HG02870 (cell line): ENCODE measurements around the gene GRWD1.
"Not testable (repeated sequence)": the region's sequence is repeated elsewhere in the genome, so short reads cannot be mapped to it uniquely, and the experiment has no call there.

Source experiments
- ATAC-seq: cut with Tn5 transposase; IDR thresholded peaks from one replicate; pipeline ENCODE4 v1.9.1; 2021; ENCODE audit warnings: mild to moderate bottlenecking, moderate library complexity; ENCODE audit not compliant: unreplicated experiment

The GRWD1 gene

DNA sequence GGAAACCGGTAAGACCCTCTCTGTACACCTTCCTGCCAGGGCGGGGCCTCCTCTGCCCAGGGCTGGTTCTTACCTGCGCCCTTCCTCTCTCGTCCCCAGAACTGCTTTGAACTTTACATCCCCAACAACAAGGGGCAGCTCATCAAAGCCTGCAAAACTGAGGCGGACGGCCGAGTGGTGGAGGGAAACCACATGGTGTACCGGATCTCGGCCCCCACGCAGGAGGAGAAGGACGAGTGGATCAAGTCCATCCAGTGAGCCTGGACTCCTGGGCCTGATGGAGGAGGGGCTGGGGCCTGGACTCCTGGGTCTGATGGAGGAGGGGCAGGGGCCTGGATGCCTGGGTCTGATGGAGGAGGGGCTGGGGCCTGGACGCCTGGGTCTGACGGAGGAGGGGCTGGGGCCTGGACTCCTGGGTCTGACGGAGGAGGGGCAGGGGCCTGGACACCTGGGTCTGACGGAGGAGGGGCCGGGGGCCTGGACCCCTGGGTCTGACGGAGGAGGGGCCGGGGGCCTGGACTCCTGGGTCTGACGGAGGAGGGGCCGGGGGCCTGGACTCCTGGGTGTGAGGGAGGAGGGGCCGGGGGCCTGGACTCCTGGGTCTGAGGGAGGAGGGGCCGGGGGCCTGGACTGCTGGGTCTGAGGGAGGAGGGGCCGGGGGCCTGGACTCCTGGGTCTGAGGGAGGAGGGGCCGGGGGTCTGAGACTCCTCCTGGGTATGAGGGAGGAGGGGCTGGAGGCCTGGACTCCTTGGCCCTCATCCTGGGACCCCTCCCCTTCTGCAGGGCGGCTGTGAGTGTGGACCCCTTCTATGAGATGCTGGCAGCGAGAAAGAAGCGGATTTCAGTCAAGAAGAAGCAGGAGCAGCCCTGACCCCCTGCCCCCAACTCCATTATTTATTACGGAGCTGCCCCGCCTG, 32.8 kb downstream of the GRWD1 start:
- no peak for ATAC-seq

DNA sequence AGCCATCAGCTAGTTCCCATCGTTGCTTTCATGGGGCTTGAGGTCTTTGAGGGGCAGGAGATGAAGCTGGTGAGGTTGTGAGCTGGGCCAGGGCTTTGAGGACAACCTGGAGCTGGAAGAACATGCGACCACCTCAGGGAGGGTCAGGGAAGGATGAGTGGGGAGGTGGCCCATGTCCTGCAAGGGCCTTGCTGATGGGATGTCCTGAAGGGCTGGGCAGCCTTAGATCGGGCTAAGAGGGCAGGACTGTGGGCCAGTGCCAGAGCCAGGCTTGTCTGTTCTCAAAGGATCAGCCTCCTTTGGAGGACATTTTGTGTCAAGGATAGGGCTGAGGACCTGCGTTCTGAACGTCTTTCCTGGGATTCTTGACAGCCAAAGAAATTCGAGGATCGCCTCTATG, 33.9 kb downstream of the GRWD1 start:
- ATAC-seq = no peak

DNA sequence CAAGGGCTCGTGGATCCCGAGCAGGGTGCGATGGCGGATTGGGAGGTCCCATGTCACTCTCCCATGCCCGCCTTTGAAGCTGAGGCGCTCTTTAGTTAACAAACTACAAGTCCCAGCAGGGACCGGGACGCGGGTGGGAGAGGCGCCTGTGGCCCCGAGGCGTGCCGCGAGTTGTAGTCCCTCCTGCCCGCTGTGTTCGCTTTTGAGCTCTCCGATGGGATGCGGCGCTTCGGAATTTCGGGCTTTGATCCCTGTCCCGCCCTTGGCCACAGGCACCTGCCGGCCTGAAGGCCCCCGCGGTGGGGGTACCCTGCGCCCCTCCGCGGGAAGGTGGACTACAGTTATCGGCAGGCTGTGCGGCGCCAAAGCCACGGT, 34.4 kb downstream of the GRWD1 start:
- no peak for ATAC-seq

DNA sequence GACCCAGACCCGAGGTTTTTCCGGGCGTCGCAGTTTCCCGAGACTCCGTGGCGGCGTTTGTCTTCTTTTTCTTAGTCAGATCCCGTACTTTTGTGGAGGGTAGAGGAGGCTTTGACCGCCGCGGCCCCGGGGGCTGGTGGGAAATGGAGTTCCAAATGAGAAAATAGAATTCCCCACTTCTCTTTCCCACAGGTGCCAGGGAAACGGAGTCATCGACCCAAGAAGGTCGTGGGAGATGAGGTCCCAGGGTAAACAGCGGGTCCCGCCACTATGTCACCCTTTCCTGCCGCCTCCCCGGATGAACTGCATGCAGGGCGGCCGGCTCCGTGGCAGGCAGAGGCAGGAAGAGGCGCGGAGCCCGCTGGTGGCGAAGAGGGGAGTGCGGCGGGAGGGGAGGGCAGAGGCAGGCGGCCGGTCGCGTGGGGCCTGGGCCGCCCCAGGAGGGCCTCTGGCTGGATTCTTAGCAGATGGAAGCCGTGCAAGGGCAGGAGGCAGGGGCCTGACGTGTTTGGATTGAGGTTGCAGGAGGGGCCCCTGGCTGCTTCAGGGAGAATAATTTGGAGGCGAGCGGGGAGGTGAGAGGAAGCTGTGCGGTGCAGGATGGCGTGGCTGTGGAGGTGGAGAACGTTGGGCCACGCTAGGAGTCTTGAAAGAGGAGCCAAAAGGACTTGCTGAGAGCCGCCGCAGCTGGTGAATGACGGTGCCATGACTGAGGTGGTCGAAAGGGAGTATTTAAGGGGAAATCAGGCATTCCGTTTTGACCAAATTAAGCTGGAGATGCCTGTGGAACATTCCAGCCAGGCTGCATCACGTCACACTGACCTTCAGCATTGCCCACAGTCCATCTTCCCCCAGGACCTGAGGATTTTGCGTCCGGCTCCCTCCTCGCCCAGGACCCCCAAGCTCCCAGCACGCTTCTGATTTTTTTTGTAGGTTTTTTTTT, 35.0 kb downstream of the GRWD1 start:
- no peak for ATAC-seq

DNA sequence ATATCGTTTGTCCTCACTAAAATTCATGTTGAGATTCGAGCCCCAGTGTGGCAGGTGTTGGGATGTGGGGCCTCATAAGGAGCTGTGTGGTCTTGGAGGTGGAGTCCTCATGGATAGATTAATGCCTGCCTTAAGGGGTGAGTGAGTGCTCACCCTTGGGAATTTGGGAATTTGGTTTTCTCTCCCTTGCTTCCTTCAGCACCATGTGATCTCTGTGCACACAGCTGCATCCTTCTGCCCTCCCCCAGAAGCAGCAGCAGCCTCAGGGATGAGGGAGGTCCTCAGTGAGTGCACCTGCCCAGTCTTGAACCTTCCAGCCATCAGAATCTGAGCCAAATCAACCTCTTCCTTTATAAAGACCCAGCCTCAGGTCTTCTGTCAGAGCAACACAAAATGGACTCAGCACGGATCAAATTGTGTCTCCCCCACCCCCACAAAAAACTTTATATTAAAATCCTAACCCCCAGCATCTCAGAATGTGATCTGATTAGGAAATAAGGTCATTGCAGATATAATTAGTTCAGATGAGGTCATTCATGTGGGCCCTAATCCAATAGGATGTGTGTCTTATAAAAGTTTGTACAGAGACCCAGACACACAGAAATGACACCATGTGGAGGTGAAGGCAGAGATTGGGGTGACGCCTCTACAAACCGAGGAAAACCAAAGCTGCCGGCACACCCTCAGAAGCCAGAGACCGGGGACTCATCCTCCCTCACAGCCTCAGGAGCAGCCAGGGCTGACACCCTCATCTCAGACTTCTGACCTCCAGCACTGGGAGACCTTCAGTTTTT, 36.3 kb downstream of the GRWD1 start:
- no peak for ATAC-seq

DNA sequence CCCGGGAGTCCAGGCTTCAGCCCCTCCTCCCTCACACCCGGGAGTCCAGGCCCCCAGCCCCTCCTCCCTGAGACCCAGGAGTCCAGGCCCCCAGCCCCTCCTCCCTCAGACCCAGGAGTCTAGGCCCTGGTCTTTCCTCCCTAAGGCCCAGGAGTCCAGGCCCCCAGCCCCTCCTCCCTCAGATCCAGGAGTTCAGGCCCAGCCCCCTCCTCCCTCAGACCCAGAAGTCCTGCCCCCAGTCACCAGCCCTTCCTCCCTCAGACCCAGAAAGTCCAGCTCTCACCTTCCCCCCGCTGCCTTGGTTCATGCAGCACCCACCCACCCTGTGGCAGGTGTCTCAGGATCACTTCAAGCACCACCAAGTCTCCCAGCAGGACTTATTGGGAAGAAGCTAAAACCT, 37.5 kb downstream of the GRWD1 start:
- no peak for ATAC-seq

DNA sequence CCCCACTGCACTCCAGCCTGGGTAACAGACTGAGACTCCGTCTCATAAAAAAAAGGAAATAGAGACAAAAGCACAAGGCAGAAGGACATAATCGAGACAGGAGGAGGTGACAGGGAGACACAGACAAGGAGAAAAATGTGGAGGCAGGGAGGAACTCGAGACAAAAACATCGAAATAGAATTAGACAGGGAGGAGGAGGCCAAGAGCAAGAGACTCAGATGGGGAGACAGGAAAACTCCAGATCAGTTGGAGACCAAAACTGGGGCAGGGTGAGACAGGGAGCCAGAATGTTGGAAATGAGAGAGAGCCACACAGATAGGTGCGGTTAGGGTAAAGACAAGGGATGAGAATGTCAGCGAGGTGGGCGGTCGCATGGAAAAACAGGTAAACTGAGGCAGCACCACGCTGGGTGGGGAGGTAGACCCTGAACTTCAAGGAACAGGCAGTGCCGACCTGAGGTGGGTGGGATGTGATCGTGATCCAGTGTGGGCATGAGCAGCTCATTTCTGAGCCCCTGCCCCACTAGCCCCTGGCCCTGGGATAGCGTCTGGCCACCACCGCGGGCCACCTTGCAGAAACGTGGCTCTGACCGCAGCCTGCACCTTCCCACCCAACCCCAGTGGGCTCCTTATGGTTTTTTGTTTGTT, 38.6 kb downstream of the GRWD1 start:
- ATAC-seq = no peak

DNA sequence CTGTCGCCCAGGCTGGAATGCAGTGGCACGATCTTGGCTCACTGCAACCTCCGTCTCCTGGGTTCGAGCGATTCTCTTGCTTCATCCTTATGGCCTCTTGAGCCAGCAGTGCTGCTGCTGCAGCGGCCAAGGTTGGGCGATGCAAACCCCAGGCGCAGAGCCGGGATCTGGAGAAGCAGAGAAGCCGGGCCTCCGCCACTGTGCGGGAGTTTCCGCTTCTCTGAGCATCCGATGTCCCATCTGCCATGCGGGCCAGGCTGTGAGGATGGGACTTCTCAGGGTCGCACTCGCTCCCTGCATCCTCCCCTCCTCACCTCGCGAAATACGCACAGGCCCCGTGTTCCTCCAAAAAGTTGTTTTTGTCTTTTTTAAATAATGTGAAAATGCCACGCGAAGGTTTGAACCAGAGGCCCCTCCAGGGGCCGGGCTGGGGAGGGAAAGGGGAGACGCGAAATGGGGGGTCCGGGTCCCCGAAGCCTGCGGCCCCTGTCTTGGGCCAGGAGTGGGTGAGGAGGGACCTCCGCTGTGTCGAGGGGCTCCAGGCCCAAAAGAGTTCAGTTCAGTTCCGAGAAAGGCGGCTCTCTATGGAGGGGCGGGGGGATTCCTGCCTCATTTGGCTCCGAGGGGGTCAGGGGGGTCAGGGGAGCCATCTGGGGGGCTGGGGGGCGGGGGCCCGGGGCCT, 39.3 kb downstream of the GRWD1 start:
- ATAC-seq = no peak

DNA sequence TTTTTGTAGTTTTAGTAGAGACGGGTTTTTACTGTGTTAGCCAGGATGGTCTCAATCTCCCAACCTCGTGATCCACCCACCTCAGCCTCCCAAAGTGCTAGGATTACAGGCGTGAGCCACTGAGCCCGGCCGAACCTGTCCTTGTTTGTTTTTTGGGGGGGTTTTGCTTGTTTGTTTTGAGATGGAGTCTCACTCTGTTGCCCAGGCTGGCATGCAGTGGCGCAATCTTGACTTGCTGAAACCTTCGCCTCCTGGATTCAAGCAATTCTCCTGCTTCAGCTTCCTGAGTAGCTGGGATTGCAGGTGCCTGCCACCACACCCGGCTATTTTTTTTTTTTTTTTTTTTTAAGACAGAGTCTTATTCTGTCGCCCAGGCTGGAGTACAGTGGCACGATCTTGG, 40.9 kb downstream of the GRWD1 start:
- ATAC-seq = not testable (repeated sequence)

DNA sequence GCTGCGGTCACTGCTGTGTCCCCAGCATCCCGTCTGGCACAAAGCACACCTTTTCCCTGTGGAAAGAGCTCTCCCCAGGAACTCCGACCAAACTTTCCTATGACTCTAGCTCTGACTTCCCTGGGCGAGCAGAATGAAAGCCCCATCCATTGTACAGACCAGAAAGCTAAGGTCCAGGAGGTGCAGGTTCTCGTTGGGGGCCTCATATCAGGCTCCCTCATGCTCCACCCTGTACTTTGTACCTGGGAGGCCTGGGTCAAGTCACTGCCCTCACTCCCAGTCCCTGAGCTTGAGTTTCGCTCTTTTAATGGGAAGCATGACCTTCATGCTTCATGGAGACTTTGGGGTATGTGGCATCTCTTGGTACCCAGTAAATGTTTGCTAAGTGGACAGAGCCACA, 41.8 kb downstream of the GRWD1 start:
- ATAC-seq = no peak

DNA sequence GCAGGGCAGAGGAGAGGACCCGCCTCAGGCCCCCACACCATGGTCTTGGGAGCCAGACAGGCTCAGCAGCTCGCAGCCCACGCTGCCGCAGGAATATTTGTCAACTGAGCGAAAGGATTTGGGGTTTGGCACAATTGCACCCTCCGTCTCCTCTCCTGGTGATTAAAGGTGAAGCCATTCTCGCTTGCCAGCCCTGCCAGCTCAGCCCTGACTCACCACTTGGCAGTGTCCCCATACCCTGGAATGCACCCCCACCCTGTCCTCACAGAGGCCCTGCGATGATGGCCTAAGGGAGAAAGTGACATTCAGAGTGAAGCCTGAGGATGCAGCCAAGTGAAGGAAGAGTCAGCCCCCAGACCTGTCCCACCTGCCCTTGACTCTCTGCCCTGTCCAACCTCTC, 42.2 kb downstream of the GRWD1 start:
- ATAC-seq = no peak

DNA sequence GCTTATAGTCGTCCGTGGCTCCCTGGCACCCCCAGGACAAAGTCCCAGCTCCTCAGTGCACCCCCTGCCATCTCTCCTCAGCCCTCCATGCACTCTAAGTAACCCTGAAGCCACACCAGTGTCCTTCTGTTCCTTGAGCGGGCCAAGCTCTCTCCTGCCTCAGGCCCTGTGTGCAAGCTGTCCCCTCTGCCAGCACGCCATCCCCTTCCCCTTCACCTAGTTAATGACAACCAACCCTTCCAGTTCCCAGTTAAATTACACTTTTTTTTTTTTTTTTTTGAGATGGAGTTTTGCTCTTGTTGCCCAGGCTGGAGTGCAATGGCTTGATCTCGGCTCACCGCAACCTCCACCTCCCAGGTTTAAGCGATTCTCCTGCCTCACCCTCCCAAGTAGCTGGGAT, 42.7 kb downstream of the GRWD1 start:
- ATAC-seq = not testable (repeated sequence)

DNA sequence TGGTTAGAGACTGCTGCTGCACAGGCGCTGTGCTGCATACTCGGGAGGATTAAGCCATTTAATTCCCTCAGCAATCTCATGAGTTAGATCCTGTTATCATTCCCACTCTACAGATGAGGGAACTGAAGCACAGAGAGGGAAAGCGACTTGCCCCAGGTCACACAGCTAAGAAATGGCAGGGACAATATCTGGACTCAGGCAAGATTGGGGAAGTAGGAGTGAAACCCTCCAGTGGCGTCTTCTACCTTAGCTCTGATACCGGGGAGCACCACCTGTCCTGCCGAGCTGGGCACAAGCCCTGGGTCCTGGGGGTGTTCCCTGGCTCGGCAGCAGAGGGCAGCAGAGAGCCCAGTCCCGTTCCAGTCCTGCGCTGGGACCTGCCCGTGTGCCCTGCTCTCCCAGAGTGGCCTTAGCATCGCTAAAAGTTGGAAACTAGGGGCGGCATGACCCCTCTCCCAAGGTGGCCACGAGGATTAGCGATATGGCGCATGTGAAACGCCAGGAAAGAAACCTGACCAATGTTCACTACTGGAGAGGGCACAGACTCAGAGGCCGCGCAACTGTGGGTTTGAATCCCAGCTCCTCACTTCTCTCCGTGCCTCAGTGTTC, 43.9 kb downstream of the GRWD1 start:
- ATAC-seq = no peak

DNA sequence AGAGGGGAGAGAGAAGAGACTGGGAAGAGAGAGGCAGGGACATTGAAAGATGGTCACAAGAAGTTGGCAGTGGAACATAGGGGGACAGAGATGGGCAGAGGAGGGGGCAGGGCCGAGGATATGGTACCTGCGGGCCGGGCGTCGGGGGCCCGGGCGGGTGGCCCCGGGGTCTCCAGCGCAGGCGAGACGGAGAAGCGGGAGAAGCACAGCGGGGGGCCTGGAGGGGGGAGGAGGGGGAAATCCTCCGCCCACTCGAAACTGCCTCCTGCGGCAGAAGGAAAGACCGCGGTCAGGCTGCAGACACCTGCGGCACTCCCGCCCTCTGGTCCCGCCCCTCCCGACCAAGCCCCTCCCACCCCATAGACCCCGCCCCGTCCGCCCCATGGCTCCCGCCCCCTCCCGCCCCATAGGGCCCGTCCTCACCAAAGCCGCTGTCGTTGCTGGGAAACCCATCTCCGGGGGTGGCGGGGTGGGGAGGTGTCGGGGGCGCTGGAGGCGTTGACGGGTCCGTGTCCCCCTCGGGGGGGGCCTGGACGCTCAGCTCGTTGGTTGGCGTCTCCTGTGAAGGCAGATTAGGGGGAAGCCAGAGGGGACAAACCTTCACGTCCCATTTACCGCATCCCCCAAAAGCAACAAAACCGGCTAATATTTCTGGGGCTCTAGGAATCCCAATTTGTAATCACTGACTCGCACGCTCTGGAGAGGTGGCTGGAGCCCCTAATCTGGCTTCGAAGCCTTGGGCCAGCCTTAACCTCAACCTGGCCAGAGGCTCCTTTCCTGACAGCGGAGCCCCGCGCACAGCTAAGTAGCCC, 45.4 kb downstream of the GRWD1 start:
- ATAC-seq = no peak

DNA sequence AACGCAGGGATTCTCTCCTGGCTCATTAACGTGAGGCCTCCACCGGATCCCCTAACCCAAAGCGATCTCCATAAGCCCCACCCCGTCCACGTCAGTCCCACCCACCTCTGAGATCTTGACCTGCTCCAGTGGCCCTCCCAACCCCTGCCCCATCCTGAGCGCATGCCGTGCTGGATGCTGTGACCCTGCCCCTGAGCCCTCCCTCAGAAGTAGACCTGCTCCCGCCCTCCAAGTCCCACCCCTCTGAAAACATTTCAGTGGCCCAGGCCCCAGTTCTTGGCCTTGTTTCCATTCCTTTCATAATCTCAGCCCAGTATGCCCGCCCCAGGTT, 46.0 kb downstream of the GRWD1 start:
- ATAC-seq = no peak

DNA sequence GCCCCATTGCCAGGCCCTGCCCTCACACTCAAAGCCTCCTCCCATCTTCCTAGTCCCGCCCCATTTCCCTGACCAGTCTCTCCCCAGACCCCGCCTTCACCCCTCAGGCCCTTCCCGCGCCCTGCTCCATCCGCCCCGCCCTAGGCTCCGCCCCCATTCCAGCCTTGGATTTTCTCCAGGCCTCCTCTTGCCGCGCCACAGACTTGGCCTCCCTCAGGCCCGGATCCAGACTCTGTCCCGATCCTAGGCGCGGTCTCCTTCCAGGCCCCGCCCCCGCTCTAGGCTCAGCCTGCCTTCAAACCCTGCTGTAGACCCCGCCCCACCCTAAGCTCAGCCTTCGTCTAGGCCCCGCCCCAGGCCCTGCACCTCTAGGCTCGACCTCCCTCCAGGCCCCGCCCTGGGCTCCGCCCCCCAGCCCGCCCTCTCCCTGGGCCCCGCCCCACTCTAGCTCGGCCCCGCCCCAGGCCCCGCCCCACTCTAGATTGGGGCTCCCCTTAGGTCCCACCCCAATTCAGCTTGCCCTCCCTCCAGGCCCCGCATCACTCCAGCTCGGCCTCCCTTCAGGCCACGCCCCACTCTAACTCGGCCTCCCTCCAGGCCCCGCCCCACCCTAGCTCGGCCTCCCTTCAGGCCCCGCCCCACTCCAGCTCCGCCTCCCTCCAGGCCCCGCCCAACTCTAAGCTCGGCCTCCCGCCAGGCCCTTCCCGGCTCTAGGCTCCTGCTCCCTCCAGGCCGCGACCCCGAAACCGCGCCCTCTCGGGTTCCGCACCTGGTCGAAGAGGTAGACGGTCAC, 47.3 kb downstream of the GRWD1 start:
- ATAC-seq = peak; percentile 51

DNA sequence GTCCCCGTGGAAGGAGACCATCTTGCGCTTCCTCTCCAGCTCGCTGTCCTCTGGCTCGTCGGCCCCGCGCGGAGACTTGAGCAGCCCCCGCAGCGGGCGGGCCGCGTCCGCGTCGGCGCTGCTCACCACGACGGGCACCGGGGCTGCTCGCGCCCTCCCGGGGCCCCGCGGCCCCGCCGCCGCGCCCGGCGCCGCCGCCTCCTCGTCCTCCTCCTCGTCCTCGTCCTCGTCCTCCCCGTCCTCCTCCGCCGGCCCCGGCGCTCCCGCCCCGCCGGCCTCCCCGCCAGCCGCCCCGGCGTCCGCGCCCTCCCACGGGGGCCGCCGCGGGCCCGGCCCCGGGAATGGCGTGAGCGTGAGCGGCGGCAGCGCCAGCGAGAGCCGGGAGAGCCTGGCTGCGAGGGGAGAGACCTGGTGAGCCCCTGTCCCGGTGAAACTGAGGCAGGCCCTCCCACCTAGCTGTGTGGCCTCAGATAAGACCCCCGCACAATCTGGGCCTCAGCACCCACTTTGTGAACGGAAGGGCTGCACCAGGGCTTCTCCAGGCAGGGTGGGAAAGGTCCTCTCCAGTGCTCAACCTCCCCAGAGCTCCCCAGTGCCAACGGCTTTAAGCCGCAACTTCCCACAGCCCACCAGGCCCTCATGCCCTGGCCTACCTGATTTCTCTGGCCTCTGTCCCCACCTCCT, 48.1 kb downstream of the GRWD1 start:
- ATAC-seq = peak; percentile 2

DNA sequence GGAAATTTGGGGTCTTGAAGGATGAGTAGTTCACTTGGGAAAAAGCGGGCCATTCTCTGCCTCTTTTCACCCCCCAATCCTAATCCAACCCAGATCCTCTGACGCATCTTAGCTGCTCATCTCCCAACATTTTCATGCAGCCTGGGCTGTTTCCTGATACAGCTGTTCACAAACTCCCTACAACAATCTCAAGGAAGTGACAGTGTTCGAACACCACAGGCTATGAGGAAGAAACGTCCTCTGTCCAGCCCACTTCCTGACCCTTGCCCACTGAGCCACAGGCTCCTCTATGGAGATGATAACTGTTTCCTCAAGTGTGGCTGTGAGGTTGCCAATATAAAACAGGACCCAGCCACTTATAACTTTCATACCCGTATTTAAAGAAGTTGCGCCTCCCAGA, 49.6 kb downstream of the GRWD1 start:
- ATAC-seq = no peak
